Nucleus accumbens (tissue), 56 donors: ENCODE measurements around the gene TMEM129.
A peak's percentile ranks its signal among the peaks of the same experiment; 100 is the strongest.

Experiments
- DNase-seq, 56 donors: peaks; one replicate each; lab custom pipeline; 2025; lab: John Stamatoyannopoulos, UW

The TMEM129 gene

DNA sequence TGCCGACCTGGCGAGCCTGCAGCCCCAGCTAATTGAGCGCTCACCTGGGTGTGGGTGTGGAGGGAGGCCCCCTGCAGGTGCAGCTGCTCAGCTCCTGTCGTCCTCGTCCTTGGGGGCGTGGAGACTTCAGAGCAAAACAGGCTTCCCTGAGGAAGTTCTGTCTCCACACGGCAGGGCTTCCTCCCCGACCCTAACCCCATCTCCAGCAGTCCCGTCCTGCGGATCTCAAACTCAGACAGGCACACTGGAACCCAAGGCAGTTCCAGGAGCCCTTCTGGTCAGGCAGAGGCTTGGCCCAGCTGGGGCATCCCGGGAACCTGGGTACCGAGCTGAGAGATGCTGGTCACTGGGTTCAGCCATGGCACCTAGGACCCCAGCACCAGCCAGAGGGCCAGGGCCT, 24.6 kb upstream of the TMEM129 start:
- DNase-seq: no peak

DNA sequence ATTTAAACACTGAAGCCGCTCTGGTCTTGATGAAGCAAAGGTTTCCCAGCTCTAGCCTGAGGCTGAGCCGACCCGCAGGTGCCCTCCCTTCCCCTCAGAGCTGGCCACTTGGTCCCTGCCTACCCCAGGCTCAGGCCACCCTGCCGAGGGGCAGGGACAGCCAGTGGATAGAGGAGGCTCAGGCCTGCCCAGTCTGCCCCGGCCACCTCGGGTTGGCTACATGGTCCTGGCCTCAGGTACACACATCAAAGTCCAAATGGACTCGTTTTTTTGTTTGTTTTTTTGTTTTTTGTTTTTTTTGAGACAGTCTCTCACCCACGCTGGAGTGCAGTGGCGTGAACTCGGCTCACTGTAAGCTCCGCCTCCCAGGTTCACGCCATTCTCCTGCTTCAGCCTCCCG, 24.0 kb upstream of the TMEM129 start:
- DNase-seq: no peak

GRCh38 chr4:1744552-1744951, 23.4 kb upstream of the TMEM129 start:
- no peak for DNase-seq

DNA sequence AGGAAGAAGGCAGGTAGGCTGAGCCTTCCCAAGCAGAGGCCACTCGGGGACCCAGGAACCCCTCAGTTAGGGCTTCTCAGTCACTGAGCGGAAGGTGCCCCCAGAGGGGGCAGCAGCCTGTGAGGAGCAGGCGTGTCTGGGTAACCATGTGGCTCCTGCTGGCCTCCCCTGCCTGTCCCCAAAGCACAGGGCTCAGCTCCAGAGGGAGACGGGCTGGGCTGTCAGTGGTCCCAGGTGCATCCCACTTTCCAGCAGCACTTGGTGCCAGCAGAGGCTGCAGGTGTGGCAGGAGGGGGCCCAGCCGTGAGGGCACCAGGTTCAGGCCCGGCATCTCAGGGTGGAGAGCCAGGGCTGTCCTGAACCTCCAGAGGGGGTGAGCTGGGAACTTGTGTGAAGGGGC, 22.9 kb upstream of the TMEM129 start:
- DNase-seq: no peak

DNA sequence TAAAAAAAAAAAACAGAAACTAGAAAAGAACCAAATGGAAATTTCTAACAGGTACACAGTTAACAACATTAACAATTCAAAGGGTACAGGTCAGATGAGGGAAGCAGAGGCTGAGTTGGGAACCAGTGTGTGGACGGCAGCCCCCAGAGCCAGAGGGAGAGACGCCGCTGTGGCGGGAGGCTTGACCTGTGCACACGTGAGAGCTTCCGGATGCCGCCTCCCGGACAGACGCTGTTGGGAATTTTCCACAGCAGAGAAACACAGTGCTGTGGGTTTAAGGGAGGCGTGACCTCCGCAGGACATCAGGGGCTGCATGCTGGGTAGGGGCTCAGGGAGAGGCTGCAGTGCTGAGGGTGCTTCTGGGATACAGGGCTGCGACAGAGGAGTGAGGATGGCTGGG, 22.4 kb upstream of the TMEM129 start:
- DNase-seq: no peak

DNA sequence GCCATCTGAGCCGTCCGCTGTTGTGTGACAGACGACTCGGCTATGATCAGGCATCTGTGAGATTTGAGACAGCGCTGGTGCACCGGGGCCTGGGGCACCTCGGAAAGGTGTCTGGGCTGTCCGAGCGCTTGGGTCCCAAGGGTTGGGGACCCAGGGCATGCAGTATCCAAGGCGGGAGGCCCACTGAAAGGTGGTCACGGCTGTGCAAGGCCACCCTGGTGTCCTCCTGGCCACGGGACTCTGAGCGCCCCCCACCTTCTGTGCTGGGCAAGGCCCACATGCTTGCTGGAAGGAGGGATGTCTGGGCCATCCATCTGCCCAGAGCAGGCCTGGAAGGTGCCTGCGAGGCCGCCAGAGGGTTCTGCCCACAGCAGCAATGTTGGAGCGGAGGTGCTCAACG, 20.1 kb upstream of the TMEM129 start:
- no peak for DNase-seq

GRCh38 chr4:1740021-1740545, 19.0 kb upstream of the TMEM129 start:
- DNase-seq: no peak

DNA sequence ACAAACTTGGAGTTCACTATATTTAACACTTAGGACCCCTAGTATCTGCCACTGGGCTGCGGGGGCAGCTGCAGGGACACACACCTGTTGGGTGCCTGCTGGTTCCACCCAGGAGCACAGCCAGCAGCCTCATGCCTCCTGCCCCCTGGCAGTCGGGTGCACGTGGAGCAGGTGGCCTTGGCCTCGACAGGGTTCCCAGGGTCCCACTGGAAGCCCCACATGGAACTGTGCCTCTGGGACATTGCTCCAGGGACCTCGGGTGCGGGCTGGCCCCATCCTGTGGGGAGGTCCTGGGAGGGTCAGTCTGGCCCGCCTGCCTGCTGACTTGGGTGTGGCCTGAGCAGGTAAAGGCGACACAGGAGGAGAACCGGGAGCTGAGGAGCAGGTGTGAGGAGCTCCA, 18.2 kb upstream of the TMEM129 start:
- no peak for DNase-seq

DNA sequence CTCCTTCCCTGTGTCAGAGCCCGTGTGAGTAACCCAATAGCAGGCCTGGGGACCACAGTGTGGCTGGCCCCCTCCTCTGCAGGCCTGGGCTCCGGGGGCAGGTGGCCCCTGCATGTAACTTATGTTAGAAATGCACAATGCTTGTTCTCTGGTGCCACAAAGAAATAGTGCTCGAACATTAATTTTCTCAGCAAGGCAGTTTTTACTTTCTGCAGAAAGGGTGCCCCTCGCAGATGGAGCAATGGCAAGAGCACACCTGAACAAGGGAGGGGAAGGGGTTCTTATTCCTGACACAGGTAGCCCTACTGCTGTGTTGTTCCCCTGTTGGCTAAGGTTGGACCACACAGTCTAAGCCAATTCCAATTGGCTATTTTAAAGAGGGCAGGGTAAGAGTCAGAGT, 17.3 kb upstream of the TMEM129 start:
- no peak for DNase-seq

DNA sequence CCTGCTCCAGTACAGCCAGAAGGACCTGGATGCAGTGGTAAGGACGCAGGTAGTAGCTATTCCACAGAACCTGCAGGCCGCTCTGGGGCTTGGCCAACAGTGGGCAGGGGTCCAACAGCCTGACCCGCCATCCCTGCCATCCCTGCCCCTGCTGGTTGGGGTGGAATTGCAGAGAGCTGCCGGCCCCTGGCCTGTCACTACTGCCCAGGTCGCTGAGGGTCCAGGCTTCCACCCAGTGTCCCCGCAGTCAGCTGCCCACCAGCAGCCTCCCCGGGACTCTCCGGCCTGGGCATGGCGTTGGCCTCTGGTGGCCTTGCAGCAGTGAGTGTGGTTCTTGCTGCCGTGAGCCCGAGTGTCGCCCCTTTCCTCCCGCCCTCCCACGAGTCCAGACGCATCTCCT, 16.5 kb upstream of the TMEM129 start:
- DNase-seq: no peak

DNA sequence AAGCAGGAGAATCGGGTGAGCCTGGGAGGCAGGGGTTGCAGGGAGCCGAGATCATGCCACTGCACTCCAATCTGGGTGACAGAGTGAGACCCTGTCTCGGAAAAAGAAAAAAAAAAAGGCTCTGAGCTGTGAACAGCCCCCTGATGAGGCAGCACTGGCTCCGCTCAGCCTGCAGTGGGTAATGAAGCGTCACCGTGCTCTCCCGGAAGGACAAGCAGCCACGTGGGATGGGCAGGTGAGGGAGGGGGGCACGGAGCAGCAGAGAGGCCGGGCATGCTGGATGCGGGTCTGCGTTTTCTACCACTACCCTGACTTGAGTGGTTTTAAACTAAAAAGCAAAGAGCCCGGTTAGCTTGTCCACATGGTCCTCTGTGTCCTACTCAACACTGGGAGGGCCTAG, 15.7 kb upstream of the TMEM129 start:
- DNase-seq: no peak

- no peak for DNase-seq
Observed at GRCh38 chr4:1735215-1735614, 14.1 kb upstream of the TMEM129 start.

DNA sequence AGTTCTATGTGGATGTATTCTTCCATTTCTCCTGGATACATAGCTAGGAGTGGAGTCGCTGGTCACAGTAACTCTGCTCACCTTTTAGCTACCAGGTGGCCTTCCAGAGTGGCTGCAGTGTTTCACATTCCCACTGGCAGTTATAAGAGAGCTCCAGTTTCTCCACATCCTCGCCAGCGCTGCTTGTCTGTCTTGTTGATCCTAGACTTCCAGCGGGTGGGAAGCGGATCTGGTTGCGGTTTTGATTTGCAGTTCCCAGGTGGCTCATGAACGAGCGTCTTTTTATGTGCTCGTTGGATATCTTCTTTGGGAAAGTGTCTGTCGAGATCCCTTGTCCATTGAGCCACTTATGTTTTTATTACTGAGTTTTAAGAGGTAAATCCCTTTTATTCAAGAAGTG, 11.8 kb upstream of the TMEM129 start:
- no peak for DNase-seq

- DNase-seq: no peak
Observed at GRCh38 chr4:1731180-1731579, 10.1 kb upstream of the TMEM129 start.

DNA sequence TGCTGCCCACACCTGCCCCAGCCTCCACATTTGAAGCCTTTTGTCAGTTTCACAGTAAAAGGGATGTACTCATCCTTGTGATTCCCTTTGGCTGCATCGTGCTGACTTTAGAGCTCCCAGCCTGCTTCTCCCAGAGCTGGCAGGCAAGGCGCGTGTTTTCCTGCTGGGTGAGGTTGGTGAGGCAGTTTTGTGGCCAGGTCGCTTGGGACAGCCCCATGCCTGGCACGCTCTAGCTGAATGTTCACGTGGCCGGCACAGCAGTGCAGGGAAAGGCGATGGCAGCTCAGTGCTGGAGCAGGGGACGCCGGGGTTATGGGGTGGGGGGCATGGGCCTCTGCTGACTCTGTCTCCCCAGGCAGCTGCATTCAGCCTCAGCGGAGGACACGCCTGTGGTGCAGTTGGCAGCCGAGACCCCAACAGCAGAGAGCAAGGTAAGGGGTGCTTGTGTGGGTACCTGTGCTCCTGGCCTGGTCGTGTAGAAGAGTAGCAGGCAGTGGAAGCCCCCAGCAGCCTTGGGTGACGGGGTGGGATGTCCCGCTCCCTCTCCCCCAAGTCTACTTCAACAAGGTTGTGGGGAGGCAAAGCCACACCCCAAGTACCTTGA, 9.5 kb upstream of the TMEM129 start:
- no peak for DNase-seq

- no peak for DNase-seq
Observed at GRCh38 chr4:1728061-1728980, 7.2 kb upstream of the TMEM129 start.

- DNase-seq: peak in 3 of 56 donors; percentile 11 to 31 (median 18)
Observed at GRCh38 chr4:1727117-1728031, 6.3 kb upstream of the TMEM129 start.

DNA sequence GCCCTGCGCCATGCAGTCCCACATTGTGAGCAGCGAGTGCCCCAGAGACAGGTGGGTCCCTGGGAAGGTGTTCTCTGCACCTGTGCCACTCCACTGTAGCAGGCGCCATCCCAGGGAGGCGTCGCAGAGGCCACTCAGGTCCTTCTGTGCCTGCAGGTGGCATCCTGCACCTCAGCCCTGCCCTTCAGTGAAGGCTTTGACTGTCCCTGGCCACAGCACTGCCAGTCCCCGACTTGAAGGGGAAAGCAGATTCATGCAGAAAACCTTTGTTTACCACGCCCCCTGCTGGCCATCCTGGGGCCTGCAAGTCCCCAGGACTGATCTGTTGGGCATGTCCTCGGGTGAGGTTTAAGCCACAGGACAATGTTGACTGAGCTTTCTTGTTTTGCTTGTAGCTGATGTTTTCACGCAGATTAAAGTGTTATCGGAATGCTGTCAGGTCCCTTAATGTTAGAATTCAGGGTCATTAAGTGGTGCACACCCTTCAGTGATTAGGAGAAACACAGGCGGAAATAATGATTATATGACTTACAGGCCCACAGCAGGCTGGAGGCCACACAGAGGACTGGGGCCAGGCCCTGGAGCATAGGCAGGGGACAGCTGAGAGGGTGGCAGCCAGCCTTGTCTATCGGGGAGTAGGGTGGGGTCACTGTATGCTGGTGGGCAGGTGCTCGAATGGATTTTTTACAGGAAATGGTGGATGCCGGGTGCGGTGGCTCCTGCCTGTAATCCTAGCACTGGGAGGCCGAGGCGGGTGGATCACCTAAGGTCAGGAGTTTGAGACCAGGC, 5.2 kb upstream of the TMEM129 start:
- DNase-seq: peak in 51 of 56 donors; percentile 31 to 94 (median 77)

GRCh38 chr4:1725521-1725920, 4.4 kb upstream of the TMEM129 start:
- no peak for DNase-seq
